SK-N-MC (cell line): Measurements from ENCODE around the gene METTL27.

Source experiments
- EZH2 ChIP-seq: fragments of 200-600 bp; sonication (generic); IDR thresholded peaks from one replicate; pipeline ENCODE4 v1.6.1; 2017; ENCODE audit warnings: antibody characterized with exemption
- POLR2AphosphoS5 ChIP-seq: IDR thresholded peaks from 2 replicates; pipeline ENCODE4 v1.6.1; 2012; ENCODE audit warnings: mild to moderate bottlenecking, low read depth, low read length, borderline replicate concordance

GRCh38 chr7:73870041-73870492 lies 27.8 kb upstream of the METTL27 start:
- TF ChIP-seq POLR2AphosphoS5 (no peak), EZH2 (no peak)
